ENCODE results near the gene STUM. TPM values are rescaled to one million over a fixed set of nuclear protein-coding genes. Genes with fewer than 3 reads are reported as not detected.

The STUM gene
- polyA plus RNA-seq, 1 of the 3 experiments (the other 2 are of a cell fraction) = not detected

- Histone ChIP-seq H3K4me1 (ENCODE audit: control insufficient read depth in 1 of 2, insufficient read depth in 2 of 2, low read depth in 1 of 2, low read length in 1 of 2) (peaks cover 4 to 5% of the 10 kb centered on the region in 2 experiments; a peak in 1 of 4 replicates), H3K36me3 (replicated peaks in 1 of 2; ENCODE audit: control insufficient read depth in 1 of 2, insufficient read depth in 2 of 2, low read length in 1 of 2) (no peaks in the 10 kb centered on the region), H2AFZ (ENCODE audit: low read depth) (no peak overlapping the region), H3K4me3 (ENCODE audit: low read depth in 2 of 2, low read length in 1 of 2) (no peak overlapping the region), H3K9ac (no peak overlapping the region), H3K27ac (ENCODE audit: low read depth in 2 of 2, low read length in 1 of 2) (no peak overlapping the region), H3F3A (replicated peaks; ENCODE audit: insufficient read depth) (no peaks in the 10 kb centered on the region), H3K4me2 (no peak overlapping the region), H3K9me3 (no peaks in the 10 kb centered on the region), H4K20me1 (ENCODE audit: insufficient read depth) (no peaks in the 10 kb centered on the region), H3K27me3 (ENCODE audit: insufficient read depth) (no peaks in the 10 kb centered on the region), H3K79me2 (ENCODE audit: insufficient read depth) (no peaks in the 10 kb centered on the region), H3K9me2 (no peaks in the 10 kb centered on the region)
- TF ChIP-seq RAD21 (IDR thresholded peaks at IDR 0.05; ENCODE audit: low read length) (peak; percentile 28), FOXJ3 (CRISPR knock-in tag; IDR thresholded peaks at IDR 0.05) (no peak)
- no peak for DNase-seq
- ChIA-PET CTCF (interaction anchor here (1.0 to 2.6 kb wide), 2 partner anchors 17 to 178 kb away, joined by 4 to 11 read pairs; no protein-coding TSS in a partner anchor), POLR2A (no interaction called here)
- WGBS (ENCODE audit: low lambda C conversion rate) = 75% methylated on average over 7 of the region's 7 CpGs
These were observed 101.2 kb downstream of the STUM start for GRCh38 chr1:226649780-226650179.

GRCh38 chr1:226650236-226650841 lies 101.8 kb downstream of the STUM start:
- H3K4me2 ChIP-seq = no peak overlapping the region
- no peaks in the 10 kb centered on the region for H3K9me3 ChIP-seq
- no peak overlapping the region for H3K27ac ChIP-seq (ENCODE audit: low read depth in 2 of 2, low read length in 1 of 2)
- no peaks in the 10 kb centered on the region for H3K36me3 ChIP-seq (replicated peaks in 1 of 2; ENCODE audit: control insufficient read depth in 1 of 2, insufficient read depth in 2 of 2, low read length in 1 of 2)
- ChIA-PET CTCF (interaction anchor here (1.0 to 2.6 kb wide), 5 partner anchors 9 to 178 kb away, joined by 3 to 11 read pairs (median 4); no protein-coding TSS in a partner anchor), POLR2A (no interaction called here)
- WGBS (ENCODE audit: low lambda C conversion rate) = 87% methylated on average over 9 of the region's 11 CpGs
- no peak overlapping the region for H3K4me3 ChIP-seq (ENCODE audit: low read depth in 2 of 2, low read length in 1 of 2)
- TF ChIP-seq FOXJ3 (CRISPR knock-in tag; IDR thresholded peaks at IDR 0.05) = no peak
- no peak for TF ChIP-seq EZH2phosphoT487 (IDR thresholded peaks at IDR 0.05; ENCODE audit: borderline replicate concordance, low read depth)
- no peak for TF ChIP-seq NRF1 (IDR thresholded peaks at IDR 0.05; ENCODE audit: low read depth, low read length)
- TF ChIP-seq MAX (IDR thresholded peaks at IDR 0.05; ENCODE audit: low read depth) = no peak
- no peak for TF ChIP-seq FOXM1 (IDR thresholded peaks at IDR 0.05; ENCODE audit: low read depth)
- no peak for TF ChIP-seq FOSL2 (IDR thresholded peaks at IDR 0.05; ENCODE audit: borderline replicate concordance, low read depth)
- TF ChIP-seq MEF2A (IDR thresholded peaks at IDR 0.05; ENCODE audit: borderline replicate concordance, low read depth) = no peak
- TF ChIP-seq PBX3 (IDR thresholded peaks at IDR 0.05) = no peak
- no peaks in the 10 kb centered on the region for H4K20me1 ChIP-seq (ENCODE audit: insufficient read depth)
- no peak overlapping the region for H3K9ac ChIP-seq
- no peaks in the 10 kb centered on the region for H3K9me2 ChIP-seq
- DNase-seq = no peak
- no peaks in the 10 kb centered on the region for H3K27me3 ChIP-seq (ENCODE audit: insufficient read depth)
- no peaks in the 10 kb centered on the region for H3K79me2 ChIP-seq (ENCODE audit: insufficient read depth)
- H3F3A ChIP-seq (replicated peaks; ENCODE audit: insufficient read depth) = no peaks in the 10 kb centered on the region
- peaks cover 7 to 10% of the 10 kb centered on the region in 2 experiments; a peak in 2 of 4 replicates for H3K4me1 ChIP-seq (ENCODE audit: control insufficient read depth in 1 of 2, insufficient read depth in 2 of 2, low read depth in 1 of 2, low read length in 1 of 2)
- H2AFZ ChIP-seq (ENCODE audit: low read depth) = no peak overlapping the region
